Measurements from ENCODE around the gene OLFML2A. TPM values are rescaled to one million over a fixed set of nuclear protein-coding genes. Genes with fewer than 3 reads are reported as not detected.

The OLFML2A gene
- total and polyA plus RNA-seq, 2 of the 4 experiments (the other 2 are of a cell fraction), result 2.0 to 5.9 TPM

- H3K4me2 ChIP-seq (ENCODE audit: low read depth, low read length), result no peak overlapping the region
- H3K9me1 ChIP-seq (ENCODE audit: insufficient read depth, low read length), result no peaks in the 10 kb centered on the region
- no peak overlapping the region for H3K4me3 ChIP-seq (ENCODE audit: insufficient read depth, low read depth, low read length)
- no peak overlapping the region for H4K91ac ChIP-seq (ENCODE audit: insufficient read depth, low read depth, low read length)
- H3K23ac ChIP-seq (ENCODE audit: low read depth, low read length), result no peak overlapping the region
- intact Hi-C loops (cut with micrococcal nuclease) (no loop called here), in situ Hi-C loops (cut with MboI; ENCODE audit: low sequenced_read_pairs) (loop anchor here (10.0 kb wide), 1 partner anchor 343 kb away; the partner anchor contains the start of gene PSMB7), dilution Hi-C loops (cut with HindIII; ENCODE audit: low sequenced_read_pairs, unreplicated experiment) (no loop called here)
- no peak overlapping the region for H2BK15ac ChIP-seq (ENCODE audit: low read depth, low read length)
- peaks cover 3% of the 10 kb centered on the region; the same call in 1 of the 2 replicates for H3K4me1 ChIP-seq (ENCODE audit: control insufficient read depth, insufficient read depth, low read length)
- no peak overlapping the region for H3K4ac ChIP-seq (ENCODE audit: low read depth, low read length)
- no peak for DNase-seq
- H2BK20ac ChIP-seq (ENCODE audit: low read depth, low read length), result no peak overlapping the region
- H2AK9ac ChIP-seq (replicated peaks; ENCODE audit: low read depth, low read length, poor library complexity), result no peak overlapping the region
- BruUV-seq (replicated peaks), result no TSS peak
- H3K27me3 ChIP-seq (ENCODE audit: control insufficient read depth, insufficient read depth, low read length), result peaks cover 51% of the 10 kb centered on the region
- no peak overlapping the region for H3K56ac ChIP-seq (ENCODE audit: extremely low read depth, insufficient read depth, low read length)
- H3K18ac ChIP-seq (ENCODE audit: low read depth, low read length), result no peak overlapping the region
- H2AK5ac ChIP-seq (ENCODE audit: low read depth, low read length), result no peak overlapping the region
- ChIA-PET POLR2A (ENCODE audit: unreplicated experiment) (no interaction called here), CTCF (interaction anchor here (0.6 kb wide), 1 partner anchor 221 kb away, joined by 3 read pairs; no protein-coding TSS in a partner anchor)
- no peak overlapping the region for H3K27ac ChIP-seq (ENCODE audit: insufficient read depth, low read length)
- H3K36me3 ChIP-seq (ENCODE audit: control insufficient read depth, insufficient read depth, low read length), result no peaks in the 10 kb centered on the region
- H4K20me1 ChIP-seq (ENCODE audit: insufficient read depth, low read length), result no peaks in the 10 kb centered on the region
- H3K9me3 ChIP-seq (ENCODE audit: control insufficient read depth, insufficient read depth, low read length), result no peaks in the 10 kb centered on the region
- WGBS, 2 experiments (ENCODE audit: extremely low coverage in 2 of 2, insufficient read length in 1 of 2), result no CpG with 5 or more reads among the region's 3 CpGs
- H3K14ac ChIP-seq (replicated peaks; ENCODE audit: low read depth, low read length), result no peak overlapping the region
- H4K5ac ChIP-seq (ENCODE audit: low read depth, low read length), result no peak overlapping the region
- no peak overlapping the region for H2BK120ac ChIP-seq (ENCODE audit: low read depth, low read length)
- no peak overlapping the region for H2BK5ac ChIP-seq (ENCODE audit: low read depth, low read length, poor library complexity, severe bottlenecking)
- ATAC-seq (ENCODE audit: low read depth), result no peak
- H3K9ac ChIP-seq (ENCODE audit: low read depth, low read length), result no peak overlapping the region
- no peaks in the 10 kb centered on the region for H3K79me1 ChIP-seq (ENCODE audit: low read depth in 1 of 2, low read length in 2 of 2)
- no peak overlapping the region for H2AFZ ChIP-seq (replicated peaks; ENCODE audit: low read length, poor library complexity)
- H4K8ac ChIP-seq (ENCODE audit: low read depth in 2 of 2, low read length in 2 of 2), result no peak overlapping the region
- TF ChIP-seq RCOR1 (IDR thresholded peaks at IDR 0.05; ENCODE audit: insufficient replicate concordance, low read length) (no peak), USF2 (IDR thresholded peaks at IDR 0.05; ENCODE audit: low read depth, low read length) (no peak), RAD21 (IDR thresholded peaks at IDR 0.05; ENCODE audit: low read length) (no peak), FOS (IDR thresholded peaks at IDR 0.05; ENCODE audit: low read depth, low read length) (no peak), CEBPB (IDR thresholded peaks at IDR 0.05; ENCODE audit: low read depth, low read length) (no peak), BHLHE40 (IDR thresholded peaks at IDR 0.05; ENCODE audit: low read depth, low read length) (no peak), MAZ (IDR thresholded peaks at IDR 0.05; ENCODE audit: borderline replicate concordance, low read depth, low read length) (no peak), CTCF (conservative IDR thresholded peaks at IDR 0.05; ENCODE audit: low read depth, low read length) (no peak)
Measured at GRCh38 chr9:124758061-124758460, 18.9 kb upstream of the OLFML2A start.
